Activated T-helper 1 cell treated with anti-CD3 and anti-CD28 coated beads, Interleukin-12 subunit alpha, Interleukin-12 subunit beta, Interleukin-2, Interleukin-4 antibody, amounts not matched to agents 30 ng/mL and 10 ng/mL and 1 ng/mL, durations not matched to agents 14 hours and 24 hours and 36 hours (primary cell): ENCODE data around the gene NPY4R. TPM values are rescaled to one million over a fixed set of nuclear protein-coding genes. Genes with fewer than 3 reads are reported as not detected.
"Not testable (repeated sequence)": the region's sequence is repeated elsewhere in the genome, so short reads cannot be mapped to it uniquely, and the experiment has no call there.

Experiments used
- DNase-seq: peaks from one replicate; pipeline ENCODE4 v3.0.0; 2021; ENCODE audit warnings: low spot score
- H3K27ac Mint-ChIP-seq: one replicate; pipeline ENCODE4 v1.8.0; 2021; ENCODE audit warnings: mild to moderate bottlenecking, mixed read lengths
- H3K27me3 Mint-ChIP-seq: one replicate; pipeline ENCODE4 v1.8.0; 2022; ENCODE audit warnings: mild to moderate bottlenecking, moderate library complexity, mixed read lengths; ENCODE audit not compliant: insufficient read depth
- H3K36me3 Mint-ChIP-seq: one replicate; pipeline ENCODE4 v1.8.0; 2021; ENCODE audit warnings: low read depth, mixed read lengths
- H3K4me1 Mint-ChIP-seq: one replicate; pipeline ENCODE4 v1.8.0; 2021; ENCODE audit warnings: low read depth, mixed read lengths
- H3K4me3 Mint-ChIP-seq: one replicate; pipeline ENCODE4 v1.8.0; 2021; ENCODE audit warnings: mild to moderate bottlenecking, moderate library complexity, mixed read lengths
- H3K9me3 Mint-ChIP-seq: one replicate; pipeline ENCODE4 v1.8.0; 2021; ENCODE audit warnings: mixed read lengths
- intact Hi-C: fragments of 100-400 bp; cut with micrococcal nuclease; formaldehyde crosslinking; loops from one replicate; pipeline ENCODE4 v1.15.1; 2024
- total RNA-seq: library from RNA; stranded (reverse); gene quantifications from 2 replicates; pipeline ENCODE4 v1.2.3, GENCODE V29; 2022

Gene NPY4R
- total RNA-seq, 1 donor from 2014 or later: not detected

GRCh38 chr10:46445389-46446122 is 20.2 kb downstream of the NPY4R start:
- H3K27me3 Mint-ChIP-seq, DNase-seq, intact Hi-C loops, H3K27ac Mint-ChIP-seq, H3K9me3 Mint-ChIP-seq, H3K4me3 Mint-ChIP-seq, H3K36me3 Mint-ChIP-seq, H3K4me1 Mint-ChIP-seq: not testable (repeated sequence)

GRCh38 chr10:46443422-46443821 is 22.3 kb downstream of the NPY4R start:
- H3K27ac Mint-ChIP-seq, intact Hi-C loops, H3K4me3 Mint-ChIP-seq, H3K27me3 Mint-ChIP-seq, H3K4me1 Mint-ChIP-seq, DNase-seq, H3K36me3 Mint-ChIP-seq, H3K9me3 Mint-ChIP-seq: not testable (repeated sequence)

- H3K4me3 Mint-ChIP-seq, H3K27me3 Mint-ChIP-seq, DNase-seq, H3K36me3 Mint-ChIP-seq, H3K9me3 Mint-ChIP-seq, H3K27ac Mint-ChIP-seq, H3K4me1 Mint-ChIP-seq, intact Hi-C loops: not testable (repeated sequence)
Observed at GRCh38 chr10:46442706-46443275, 23.0 kb downstream of the NPY4R start.

GRCh38 chr10:46441837-46442278 is 23.9 kb downstream of the NPY4R start:
- H3K4me3 Mint-ChIP-seq, H3K4me1 Mint-ChIP-seq, H3K36me3 Mint-ChIP-seq, DNase-seq, H3K27me3 Mint-ChIP-seq, H3K27ac Mint-ChIP-seq, intact Hi-C loops, H3K9me3 Mint-ChIP-seq: not testable (repeated sequence)

GRCh38 chr10:46440942-46441341 is 24.8 kb downstream of the NPY4R start:
- H3K4me1 Mint-ChIP-seq, H3K9me3 Mint-ChIP-seq, H3K27ac Mint-ChIP-seq, H3K4me3 Mint-ChIP-seq, H3K36me3 Mint-ChIP-seq, intact Hi-C loops, DNase-seq, H3K27me3 Mint-ChIP-seq: not testable (repeated sequence)

GRCh38 chr10:46423550-46423949 is 42.2 kb downstream of the NPY4R start:
- H3K27me3 Mint-ChIP-seq, intact Hi-C loops, H3K27ac Mint-ChIP-seq, H3K9me3 Mint-ChIP-seq, DNase-seq, H3K4me1 Mint-ChIP-seq, H3K4me3 Mint-ChIP-seq, H3K36me3 Mint-ChIP-seq: not testable (repeated sequence)

- H3K27ac Mint-ChIP-seq, H3K9me3 Mint-ChIP-seq, intact Hi-C loops, DNase-seq, H3K4me3 Mint-ChIP-seq, H3K4me1 Mint-ChIP-seq, H3K36me3 Mint-ChIP-seq, H3K27me3 Mint-ChIP-seq: not testable (repeated sequence)
Observed at GRCh38 chr10:46419570-46420379, 46.0 kb downstream of the NPY4R start.

- DNase-seq, intact Hi-C loops, H3K27me3 Mint-ChIP-seq, H3K36me3 Mint-ChIP-seq, H3K27ac Mint-ChIP-seq, H3K9me3 Mint-ChIP-seq, H3K4me1 Mint-ChIP-seq, H3K4me3 Mint-ChIP-seq: not testable (repeated sequence)
Observed at GRCh38 chr10:46418283-46418682, 47.5 kb downstream of the NPY4R start.

- H3K9me3 Mint-ChIP-seq, H3K36me3 Mint-ChIP-seq, DNase-seq, intact Hi-C loops, H3K4me1 Mint-ChIP-seq, H3K27ac Mint-ChIP-seq, H3K27me3 Mint-ChIP-seq, H3K4me3 Mint-ChIP-seq: not testable (repeated sequence)
Observed at GRCh38 chr10:46415291-46415690, 50.5 kb downstream of the NPY4R start.

- H3K4me1 Mint-ChIP-seq, intact Hi-C loops, H3K27ac Mint-ChIP-seq, H3K4me3 Mint-ChIP-seq, DNase-seq, H3K36me3 Mint-ChIP-seq, H3K9me3 Mint-ChIP-seq, H3K27me3 Mint-ChIP-seq: not testable (repeated sequence)
Observed at GRCh38 chr10:46412665-46413064, 53.1 kb downstream of the NPY4R start.

- intact Hi-C loops, H3K9me3 Mint-ChIP-seq, H3K4me1 Mint-ChIP-seq, H3K4me3 Mint-ChIP-seq, H3K27me3 Mint-ChIP-seq, H3K27ac Mint-ChIP-seq, DNase-seq, H3K36me3 Mint-ChIP-seq: not testable (repeated sequence)
Observed at GRCh38 chr10:46411123-46411522, 54.6 kb downstream of the NPY4R start.
